Osteoblast (primary cell): Measurements from ENCODE around the gene ABCD4. TPM values are rescaled to one million over a fixed set of nuclear protein-coding genes. Genes with fewer than 3 reads are reported as not detected.

Experiments used
- DNase-seq: peaks from one replicate; pipeline ENCODE4 v3.0.0; 2011; ENCODE audit warnings: low spot score, mixed read lengths; ENCODE audit not compliant: insufficient read length; ENCODE audit errors: missing footprints
- H2AFZ ChIP-seq: 2 replicates; pipeline ENCODE4 v1.6.0; 2011; ENCODE audit warnings: mild to moderate bottlenecking, low read length
- H3K27ac ChIP-seq: 2 replicates; pipeline ENCODE4 v1.5.1; 2011; ENCODE audit warnings: mild to moderate bottlenecking, low read depth, low read length, moderate library complexity
- H3K27me3 ChIP-seq: 2 replicates; pipeline ENCODE4 v1.6.0; 2012; ENCODE audit warnings: mild to moderate bottlenecking, control low read depth, inconsistent platforms, low read length, moderate library complexity; ENCODE audit not compliant: insufficient read depth
- H3K36me3 ChIP-seq: 2 replicates; pipeline ENCODE4 v1.5.1; 2011; ENCODE audit warnings: mild to moderate bottlenecking, low read length, control low read depth, moderate library complexity; ENCODE audit not compliant: insufficient read depth
- H3K4me1 ChIP-seq: 2 replicates; pipeline ENCODE4 v1.5.1; 2011; ENCODE audit warnings: mild to moderate bottlenecking, low read length, control low read depth, moderate library complexity; ENCODE audit not compliant: insufficient read depth
- H3K4me2 ChIP-seq: 2 replicates; pipeline ENCODE4 v1.6.0; 2011; ENCODE audit warnings: mild to moderate bottlenecking, low read length; ENCODE audit not compliant: insufficient read depth
- H3K4me3 ChIP-seq: fragments of 200-600 bp; sonication (generic); 3 replicates; pipeline ENCODE4 v1.5.1; 2012; ENCODE audit warnings: mild to moderate bottlenecking, low read length, inconsistent platforms; ENCODE audit not compliant: insufficient read depth
- H3K79me2 ChIP-seq: 2 replicates; pipeline ENCODE4 v1.6.0; 2012; ENCODE audit warnings: mild to moderate bottlenecking, low read length, control low read depth, inconsistent platforms; ENCODE audit not compliant: insufficient read depth
- H3K9me3 ChIP-seq: 2 replicates; pipeline ENCODE4 v1.5.1; 2011; ENCODE audit warnings: low read depth, low read length, control low read depth
- H4K20me1 ChIP-seq: 2 replicates; pipeline ENCODE4 v1.6.0; 2012; ENCODE audit warnings: mild to moderate bottlenecking, low read length, control low read depth; ENCODE audit not compliant: insufficient read depth
- total RNA-seq: library from RNA; depleted of rRNA; stranded (reverse); fragments of >200 nt; gene quantifications from 2 replicates; pipeline ENCODE4 v1.2.3, GENCODE V29; 2012
- TF ChIP-seq, protein P1 (sequence below): IDR thresholded peaks from 2 replicates; pipeline ENCODE4 v1.5.1; 2011; ENCODE audit warnings: mild to moderate bottlenecking, low read depth, low read length, moderate library complexity; ENCODE audit errors: extremely low read depth

Gene ABCD4
- total RNA-seq, 1 donor: 38.7 TPM

DNA sequence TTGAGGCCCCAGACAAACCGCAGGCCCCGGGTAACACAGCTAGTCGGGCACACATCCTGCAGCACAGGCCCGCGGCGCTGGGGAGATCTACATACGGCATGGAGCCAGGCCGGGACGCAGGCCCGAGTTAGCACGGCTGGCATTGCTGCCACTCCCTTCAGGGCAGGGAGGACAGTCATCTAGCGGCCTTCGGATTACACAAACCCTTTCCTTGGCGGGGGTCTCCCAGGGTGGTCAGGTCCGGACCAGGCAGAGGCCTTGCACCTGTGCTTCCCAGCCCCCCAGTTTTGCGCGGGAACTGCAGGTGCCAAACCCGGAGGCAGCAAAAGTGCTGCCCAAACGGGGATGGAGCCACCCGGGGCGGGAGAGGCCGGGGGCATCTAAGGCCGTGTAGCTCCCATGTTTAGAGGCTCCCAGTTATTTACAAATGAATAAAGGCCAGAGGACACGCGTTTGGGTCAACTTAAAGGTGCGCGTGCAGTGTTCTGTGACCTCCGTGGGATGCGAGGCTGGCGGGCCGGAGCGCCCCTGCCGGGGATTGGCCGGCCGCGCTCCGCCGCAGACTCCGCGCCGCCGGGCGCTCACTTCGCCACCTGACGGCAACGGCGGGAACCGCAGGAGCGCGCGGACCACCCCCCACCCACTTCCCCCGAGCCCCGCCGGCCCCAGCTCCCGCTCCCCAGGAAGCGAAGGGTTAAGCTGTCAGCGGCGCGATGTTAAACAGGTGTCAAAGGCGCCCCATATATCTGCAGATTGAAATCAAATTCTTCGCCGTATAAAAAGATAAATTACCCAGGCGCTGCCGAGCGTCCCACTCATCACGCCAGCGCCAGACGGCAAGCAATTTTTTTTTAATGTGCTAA lies 45.4 kb downstream of the ABCD4 start:
- Histone ChIP-seq H3K27me3 (peaks cover 18% of the 10 kb centered on the region), H3K4me2 (peak overlapping the region; percentile 85), H4K20me1 (no peaks in the 10 kb centered on the region), H3K4me1 (peaks cover 11% of the 10 kb centered on the region), H3K36me3 (no peaks in the 10 kb centered on the region), H3K4me3 (peak overlapping the region; percentile 74), H2AFZ (peak overlapping the region; percentile 67), H3K79me2 (no peaks in the 10 kb centered on the region), H3K27ac (no peak overlapping the region), H3K9me3 (no peaks in the 10 kb centered on the region)
- TF ChIP-seq, protein P1, sequence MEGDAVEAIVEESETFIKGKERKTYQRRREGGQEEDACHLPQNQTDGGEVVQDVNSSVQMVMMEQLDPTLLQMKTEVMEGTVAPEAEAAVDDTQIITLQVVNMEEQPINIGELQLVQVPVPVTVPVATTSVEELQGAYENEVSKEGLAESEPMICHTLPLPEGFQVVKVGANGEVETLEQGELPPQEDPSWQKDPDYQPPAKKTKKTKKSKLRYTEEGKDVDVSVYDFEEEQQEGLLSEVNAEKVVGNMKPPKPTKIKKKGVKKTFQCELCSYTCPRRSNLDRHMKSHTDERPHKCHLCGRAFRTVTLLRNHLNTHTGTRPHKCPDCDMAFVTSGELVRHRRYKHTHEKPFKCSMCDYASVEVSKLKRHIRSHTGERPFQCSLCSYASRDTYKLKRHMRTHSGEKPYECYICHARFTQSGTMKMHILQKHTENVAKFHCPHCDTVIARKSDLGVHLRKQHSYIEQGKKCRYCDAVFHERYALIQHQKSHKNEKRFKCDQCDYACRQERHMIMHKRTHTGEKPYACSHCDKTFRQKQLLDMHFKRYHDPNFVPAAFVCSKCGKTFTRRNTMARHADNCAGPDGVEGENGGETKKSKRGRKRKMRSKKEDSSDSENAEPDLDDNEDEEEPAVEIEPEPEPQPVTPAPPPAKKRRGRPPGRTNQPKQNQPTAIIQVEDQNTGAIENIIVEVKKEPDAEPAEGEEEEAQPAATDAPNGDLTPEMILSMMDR: peak; percentile 63
- DNase-seq: peak; percentile 95

DNA sequence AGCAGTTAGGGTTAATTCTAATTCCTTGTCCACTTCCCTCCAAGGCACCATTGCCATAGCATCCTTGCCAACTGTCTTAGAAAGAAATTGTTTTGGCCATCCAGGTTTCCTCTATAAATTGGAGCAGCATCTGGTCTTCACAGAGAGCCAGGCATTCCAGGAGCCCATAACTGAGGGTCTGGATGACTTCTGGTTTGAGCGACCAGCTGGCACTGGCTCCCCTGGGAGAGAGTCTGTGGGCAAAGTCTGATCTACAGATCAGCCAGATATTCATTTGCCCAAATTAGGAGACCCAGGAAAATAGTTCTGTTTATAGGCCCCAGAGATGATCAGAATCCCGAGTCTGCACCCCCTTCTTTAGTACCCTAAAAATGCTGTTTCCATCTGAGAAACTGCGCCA lies 47.5 kb downstream of the ABCD4 start:
- Histone ChIP-seq H3K27me3 (peaks cover 21% of the 10 kb centered on the region), H3K4me3 (no peak overlapping the region), H3K4me1 (peaks cover 11% of the 10 kb centered on the region), H3K4me2 (no peak overlapping the region), H3K36me3 (no peaks in the 10 kb centered on the region), H3K27ac (no peak overlapping the region), H3K79me2 (no peaks in the 10 kb centered on the region), H3K9me3 (no peaks in the 10 kb centered on the region), H2AFZ (no peak overlapping the region), H4K20me1 (peaks cover 4% of the 10 kb centered on the region)
- DNase-seq: no peak
- TF ChIP-seq, protein P1: no peak

DNA sequence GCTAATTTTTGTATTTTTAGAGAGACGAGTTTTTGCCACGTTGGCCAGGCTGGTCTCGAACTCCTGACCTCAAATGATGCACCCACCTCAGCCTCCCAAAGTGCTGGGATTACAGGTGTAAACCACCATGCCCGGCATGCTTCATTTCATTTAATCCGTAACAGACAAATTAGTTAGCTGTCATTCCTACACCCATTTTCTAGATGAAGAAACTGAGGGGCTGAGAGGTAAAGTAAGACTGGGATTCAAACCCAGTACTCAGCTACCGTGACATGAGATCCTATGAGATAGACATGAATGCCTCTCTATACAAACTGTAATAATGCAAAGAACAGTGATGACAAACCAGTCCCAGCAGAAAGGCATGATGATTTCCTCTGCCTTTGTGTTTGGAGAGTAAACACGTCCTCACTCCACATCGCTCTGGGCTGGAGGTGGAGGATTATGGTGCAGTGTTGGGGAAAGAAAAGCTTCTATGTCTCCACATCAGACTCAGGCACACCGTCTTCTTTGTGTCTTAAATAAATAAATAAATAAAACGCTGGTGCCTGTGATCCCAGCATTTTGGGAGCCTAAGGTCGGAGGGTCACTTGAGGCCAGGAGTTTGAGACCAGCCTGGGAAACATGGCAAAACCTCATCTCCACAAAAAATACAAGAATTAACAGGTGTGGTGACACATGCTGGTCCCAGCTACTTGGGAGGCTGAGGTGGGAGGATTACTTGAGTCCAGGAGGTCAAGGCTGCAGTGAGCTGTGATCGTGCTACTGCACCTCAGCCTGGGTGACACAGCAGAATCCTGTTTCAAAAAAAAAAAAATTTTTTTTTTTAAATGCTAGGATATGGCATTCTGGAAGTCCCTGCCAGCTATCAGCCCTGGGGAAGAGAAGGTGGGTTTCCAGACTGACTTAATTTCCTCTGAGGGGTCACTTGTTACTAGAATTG lies 53.0 kb downstream of the ABCD4 start:
- H3K27me3 ChIP-seq: peaks cover 36% of the 10 kb centered on the region

More for the DNA sequence above, 53.0 kb downstream of the ABCD4 start:
- TF ChIP-seq, protein P1: no peak
- Histone ChIP-seq H4K20me1 (peaks cover 4% of the 10 kb centered on the region), H3K79me2 (no peaks in the 10 kb centered on the region), H3K27ac (no peak overlapping the region), H3K4me2 (no peak overlapping the region), H3K4me1 (no peaks in the 10 kb centered on the region), H3K9me3 (no peaks in the 10 kb centered on the region), H2AFZ (no peak overlapping the region), H3K36me3 (no peaks in the 10 kb centered on the region), H3K4me3 (no peak overlapping the region)
- peak; percentile 26 for DNase-seq
